HepG2 (cell line): ENCODE measurements around the gene NCMAP. TPM values are rescaled to one million over a fixed set of nuclear protein-coding genes. Genes with fewer than 3 reads are reported as not detected.

Experiments used
- ATAC-seq: fragments of 200-7000 bp; cut with Tn5 transposase; 3 replicates; pipeline ENCODE4 v1.9.1; 2020; ENCODE audit warnings: mild to moderate bottlenecking, moderate library complexity
- BruUV-seq: library from RNA; stranded (reverse); fragments of 400-500 nt; replicated peaks from 2 replicates; lab custom pipeline; 2021; lab: Mats Ljungman, UMichigan
- CTCF ChIA-PET: fragments of 300-600 bp; formaldehyde crosslinking; extraction: SDS; loops from one replicate; lab custom pipeline; 2021; ENCODE audit warnings: low total read pairs, inconsistent platforms, low intra/inter-chr PET ratio; lab: Yijun Ruan, JAX
- POLR2A ChIA-PET: fragments of 350-600 bp; sonication (Branson Sonifier 250); formaldehyde crosslinking; loops from one replicate; lab custom pipeline; 2020; ENCODE audit warnings: antibody characterized with exemption, inconsistent platforms; lab: Yijun Ruan, JAX
- DNase-seq: peaks from one replicate; pipeline ENCODE4 v3.0.0-alpha.2; 2015; ENCODE audit warnings: low spot score
- FAIRE-seq: peaks from 3 replicates; lab custom pipeline; 2011; peaks lifted over from hg19 to GRCh38; lab: Jason Lieb, UNC
- H2AFZ ChIP-seq: one replicate; pipeline ENCODE4 v1.6.1; 2011; ENCODE audit warnings: low read length, inconsistent platforms
- H3K27ac ChIP-seq: fragments of 300-600 bp; 3 replicates; pipeline ENCODE4 v1.8.0; 2011; ENCODE audit warnings: mixed run types, mild to moderate bottlenecking, mixed read lengths, low read length, inconsistent platforms; ENCODE audit not compliant: insufficient read depth; ENCODE audit errors: extremely low read length
- H3K27me3 ChIP-seq, 2 experiments: fragments of 200-600 bp in 1 of 2; 2 replicates in 1 of 2; 3 replicates in 1 of 2; pipeline versions ENCODE4 v1.6.0 to v1.8.0; 2011; ENCODE audit warnings: low read length in 2 of 2, mild to moderate bottlenecking in 2 of 2, moderate library complexity in 2 of 2, inconsistent platforms in 1 of 2; ENCODE audit not compliant: insufficient read depth in 2 of 2, control insufficient read depth in 1 of 2
- H3K36me3 ChIP-seq, 2 experiments: fragments of 200-600 bp in 1 of 2; replicated peaks in 1 of 2; 2 replicates in 1 of 2; 3 replicates in 1 of 2; pipeline versions ENCODE4 v1.5.1 to v1.8.0; 2011; ENCODE audit warnings: low read length in 2 of 2, inconsistent platforms in 1 of 2; ENCODE audit not compliant: insufficient read depth in 2 of 2, control insufficient read depth in 1 of 2
- H3K4me1 ChIP-seq: 2 replicates; pipeline ENCODE4 v1.5.1; 2012; ENCODE audit warnings: low read length, inconsistent platforms; ENCODE audit not compliant: insufficient read depth
- H3K4me2 ChIP-seq: 2 replicates; pipeline ENCODE4 v1.6.0; 2011; ENCODE audit warnings: low read depth, low read length, inconsistent platforms
- H3K4me3 ChIP-seq, 3 experiments: fragments of 200-600 bp in 1 of 3; sonication (generic), shearing (Covaris generic) in 1 of 3; replicated peaks in 1 of 3; 2 replicates each; pipeline ENCODE4 v1.5.1; 2011 to 2016; ENCODE audit warnings: low read length in 3 of 3, inconsistent platforms in 2 of 3, low read depth in 2 of 3, mild to moderate bottlenecking in 2 of 3, control low read depth in 1 of 3, mixed read lengths in 1 of 3; ENCODE audit not compliant: insufficient read depth in 1 of 3
- H3K79me2 ChIP-seq: one replicate; pipeline ENCODE4 v1.6.1; 2011; ENCODE audit warnings: low read length, inconsistent platforms; ENCODE audit not compliant: insufficient read depth
- H3K9ac ChIP-seq: 2 replicates; pipeline ENCODE4 v1.6.0; 2011; ENCODE audit warnings: mild to moderate bottlenecking, low read depth, low read length, inconsistent platforms; ENCODE audit not compliant: insufficient read depth
- H3K9me3 ChIP-seq: 2 replicates; pipeline ENCODE4 v1.5.1; 2012; ENCODE audit warnings: mild to moderate bottlenecking, low read length
- H4K20me1 ChIP-seq: 2 replicates; pipeline ENCODE4 v1.6.0; 2011; ENCODE audit warnings: inconsistent platforms, mild to moderate bottlenecking, low read length, moderate library complexity; ENCODE audit not compliant: insufficient read depth
- ATF2 ChIP-seq: sonication (generic); formaldehyde crosslinking; IDR thresholded peaks from 2 replicates; pipeline ENCODE4 v1.4.0; 2020; ENCODE audit warnings: missing genetic modification reagents
- CEBPB ChIP-seq: IDR thresholded peaks from 2 replicates; pipeline ENCODE4 v1.6.1; 2011; ENCODE audit warnings: low read depth, low read length, improper control_type of control experiment, borderline replicate concordance
- CEBPG ChIP-seq: IDR thresholded peaks from 2 replicates; pipeline ENCODE4 v1.6.1; 2016
- CENPBD1 ChIP-seq: sonication (generic); formaldehyde crosslinking; IDR thresholded peaks from 2 replicates; pipeline ENCODE4 v1.8.0; 2022; ENCODE audit warnings: missing genetic modification reagents, low read depth, mild to moderate bottlenecking, borderline replicate concordance
- PCBP2 ChIP-seq: fragments of 200-400 bp; formaldehyde crosslinking; optimal IDR thresholded peaks from 2 replicates; pipeline ENCODE3; 2018; ENCODE audit warnings: low read length, low read depth; ENCODE audit not compliant: poor library complexity, severe bottlenecking
- ZNF281 ChIP-seq: sonication (generic); formaldehyde crosslinking; IDR thresholded peaks from 2 replicates; pipeline ENCODE4 v1.4.0; 2020; ENCODE audit warnings: missing genetic modification reagents, borderline replicate concordance
- WGBS: methylation state at CpG from one replicate; pipeline ENCODE4 v1.1.6; 2017; ENCODE audit warnings: low lambda C conversion rate; 5-methylcytosine and 5-hydroxymethylcytosine counted together
- in situ Hi-C: cut with HindIII; loops from 2 replicates; pipeline ENCODE4 v1.10.0; 2017; ENCODE audit warnings: low pct_unique_long_range_greater_than_20kb; ENCODE audit not compliant: extremely low pct_ligation_motif_present
- intact Hi-C: fragments of 100-400 bp; cut with micrococcal nuclease; formaldehyde crosslinking; loops from one replicate; pipeline ENCODE4 v1.10.0; 2022; ENCODE audit not compliant: unreplicated experiment
- polyA plus RNA-seq, 8 experiments: library from polyadenylated mRNA; depleted of rRNA in 3 of 8; stranded (reverse) in 7 of 8; unstranded in 1 of 8; fragments of >200 nt; fragmentation: Illumina TruSeq in 4 of 8; extraction: Trizol in 4 of 8; gene quantifications; 2 replicates each; pipeline versions ENCODE4 v1.2.1 to v1.2.3, GENCODE V29; 2011 to 2016; ENCODE audit warnings: low read depth in 4 of 8, missing spikeins in 1 of 8, mixed read lengths in 1 of 8; ENCODE audit not compliant: insufficient read depth in 1 of 8
- total RNA-seq, 5 experiments: library from RNA; depleted of rRNA; stranded (reverse); fragments of >200 nt; fragmentation: Illumina TruSeq; extraction: Trizol; gene quantifications; 2 replicates each; pipeline ENCODE4 v1.2.3, GENCODE V29; 2016; ENCODE audit warnings: low read depth in 1 of 5

Gene NCMAP
- total and polyA plus RNA-seq, 2 of the 13 experiments (the other 11 are each of a cell fraction or from before 2014, with no cell fraction given) = 2.7 to 20.0 TPM

- no peak for TF ChIP-seq CENPBD1
- TF ChIP-seq ZNF281 = no peak
- no peak for TF ChIP-seq ATF2 (CRISPR knock-in tag)
Measured at GRCh38 chr1:24636661-24637357, 80.9 kb downstream of the NCMAP start (continued).

- Histone ChIP-seq H3K4me3 (no peak overlapping the region), H3K4me1 (peaks cover 37% of the 10 kb centered on the region), H3K27me3 (no peaks in the 10 kb centered on the region; a peak in 1 of 5 replicates), H2AFZ (no peak overlapping the region), H3K36me3 (no peaks in the 10 kb centered on the region), H3K9me3 (no peaks in the 10 kb centered on the region), H4K20me1 (peaks cover 5% of the 10 kb centered on the region), H3K79me2 (peaks cover 18% of the 10 kb centered on the region), H3K9ac (no peak overlapping the region), H3K27ac (peak overlapping the region; percentile 10), H3K4me2 (no peak overlapping the region)
- ATAC-seq (no peak), FAIRE-seq (no peak), DNase-seq (no peak)
- 94% methylated on average over 2 of the region's 2 CpGs for WGBS
- in situ Hi-C loops = loop anchor here (10.0 kb wide), 1 partner anchor 94 kb away; no protein-coding TSS in a partner anchor
- intact Hi-C loops = loop anchor here (5.0 to 10.0 kb wide), 4 partner anchors 52 to 444 kb away; partner anchors contain the start of gene NCMAP
- CTCF ChIA-PET = no interaction called here
- TF ChIP-seq CEBPB (peak; percentile 44; the same call in 1 of the 2 replicates), CEBPG (peak; percentile 9; the same call in 1 of the 2 replicates), PCBP2 (no peak)
- POLR2A ChIA-PET = no interaction called here
- BruUV-seq = no TSS peak
Measured at GRCh38 chr1:24639094-24639493, 83.2 kb downstream of the NCMAP start.
